Gastroesophageal sphincter (tissue), 3 donors: ENCODE results near the gene POLR1E.

Experiments used
- CTCF ChIP-seq, 4 experiments: fragments of 200-600 bp in 2 of 4; fragments of 450-650 bp in 2 of 4; sonication (generic) in 1 of 4; IDR thresholded peaks; one replicate each; pipeline ENCODE4 v1.5.1; 2017 to 2019; ENCODE audit warnings: antibody characterized with exemption in 4 of 4, mild to moderate bottlenecking in 2 of 4, moderate library complexity in 2 of 4
- EP300 ChIP-seq: sonication (generic); formaldehyde crosslinking; IDR thresholded peaks from one replicate; pipeline ENCODE4 v1.6.1; 2017; ENCODE audit warnings: antibody characterized with exemption, mild to moderate bottlenecking

GRCh38 chr9:37451628-37452027, 34.1 kb upstream of the POLR1E start:
- TF ChIP-seq CTCF (IDR thresholded peaks at IDR 0.05), result no peak
- TF ChIP-seq EP300, result no peak
